ENCODE measurements around the gene HPCAL4. TPM values are rescaled to one million over a fixed set of nuclear protein-coding genes. Genes with fewer than 3 reads are reported as not detected.

Gene HPCAL4
- total RNA-seq, 1 donor from 2014 or later, result 0.39 TPM

- peaks cover 36% of the 10 kb centered on the region for H3K27me3 Mint-ChIP-seq (ENCODE audit: low read depth)
- intact Hi-C loops (cut with micrococcal nuclease), result no loop called here
Measured at GRCh38 chr1:39637361-39637760, 53.9 kb downstream of the HPCAL4 start.

GRCh38 chr1:39635871-39636210, 55.4 kb downstream of the HPCAL4 start:
- H3K36me3 Mint-ChIP-seq (ENCODE audit: low read depth), result no peaks in the 10 kb centered on the region
- no peaks in the 10 kb centered on the region for H3K9me3 Mint-ChIP-seq
- H3K4me1 Mint-ChIP-seq (ENCODE audit: low read depth), result peaks cover 18% of the 10 kb centered on the region
- intact Hi-C loops (cut with micrococcal nuclease), result no loop called here
- H3K27me3 Mint-ChIP-seq (ENCODE audit: low read depth), result peaks cover 32% of the 10 kb centered on the region
- no peak overlapping the region for H3K4me3 Mint-ChIP-seq (ENCODE audit: low read depth)
- H3K27ac Mint-ChIP-seq, result no peak overlapping the region
- DNase-seq (ENCODE audit: low spot score), result no peak

More at GRCh38 chr1:39637361-39637760, 53.9 kb downstream of the HPCAL4 start:
- no peak for DNase-seq (ENCODE audit: low spot score)
- Mint-ChIP-seq H3K36me3 (ENCODE audit: low read depth) (no peaks in the 10 kb centered on the region), H3K4me1 (ENCODE audit: low read depth) (peaks cover 5% of the 10 kb centered on the region), H3K27ac (no peak overlapping the region), H3K9me3 (no peaks in the 10 kb centered on the region), H3K4me3 (ENCODE audit: low read depth) (no peak overlapping the region)

GRCh38 chr1:39635205-39635870, 55.9 kb downstream of the HPCAL4 start:
- intact Hi-C loops (cut with micrococcal nuclease), result no loop called here
- H3K36me3 Mint-ChIP-seq (ENCODE audit: low read depth), result no peaks in the 10 kb centered on the region
- H3K4me1 Mint-ChIP-seq (ENCODE audit: low read depth), result peaks cover 23% of the 10 kb centered on the region
- H3K27me3 Mint-ChIP-seq (ENCODE audit: low read depth), result peaks cover 28% of the 10 kb centered on the region
- no peak overlapping the region for H3K27ac Mint-ChIP-seq
- H3K9me3 Mint-ChIP-seq, result no peaks in the 10 kb centered on the region
- no peak overlapping the region for H3K4me3 Mint-ChIP-seq (ENCODE audit: low read depth)
- DNase-seq (ENCODE audit: low spot score), result no peak

GRCh38 chr1:39633422-39633821, 57.8 kb downstream of the HPCAL4 start:
- DNase-seq (ENCODE audit: low spot score), result no peak
- H3K9me3 Mint-ChIP-seq, result no peaks in the 10 kb centered on the region
- peaks cover 28% of the 10 kb centered on the region for H3K4me1 Mint-ChIP-seq (ENCODE audit: low read depth)
- intact Hi-C loops (cut with micrococcal nuclease), result no loop called here
- H3K27me3 Mint-ChIP-seq (ENCODE audit: low read depth), result peaks cover 25% of the 10 kb centered on the region
- no peak overlapping the region for H3K4me3 Mint-ChIP-seq (ENCODE audit: low read depth)
- H3K36me3 Mint-ChIP-seq (ENCODE audit: low read depth), result no peaks in the 10 kb centered on the region
- peak overlapping the region; percentile 2 for H3K27ac Mint-ChIP-seq

- peaks cover 28% of the 10 kb centered on the region for H3K4me1 Mint-ChIP-seq (ENCODE audit: low read depth)
- peaks cover 21% of the 10 kb centered on the region for H3K27me3 Mint-ChIP-seq (ENCODE audit: low read depth)
- H3K9me3 Mint-ChIP-seq, result no peaks in the 10 kb centered on the region
- H3K36me3 Mint-ChIP-seq (ENCODE audit: low read depth), result no peaks in the 10 kb centered on the region
- H3K4me3 Mint-ChIP-seq (ENCODE audit: low read depth), result no peak overlapping the region
- no peak overlapping the region for H3K27ac Mint-ChIP-seq
- intact Hi-C loops (cut with micrococcal nuclease), result no loop called here
- DNase-seq (ENCODE audit: low spot score), result no peak
Measured at GRCh38 chr1:39632682-39633417, 58.4 kb downstream of the HPCAL4 start.

GRCh38 chr1:39632323-39632681, 58.9 kb downstream of the HPCAL4 start:
- no peak overlapping the region for H3K4me3 Mint-ChIP-seq (ENCODE audit: low read depth)

GRCh38 chr1:39631361-39632322, 59.6 kb downstream of the HPCAL4 start:
- Mint-ChIP-seq H3K27me3 (ENCODE audit: low read depth) (peaks cover 13% of the 10 kb centered on the region), H3K4me3 (ENCODE audit: low read depth) (no peak overlapping the region), H3K36me3 (ENCODE audit: low read depth) (no peaks in the 10 kb centered on the region), H3K4me1 (ENCODE audit: low read depth) (peaks cover 28% of the 10 kb centered on the region), H3K27ac (peak overlapping the region; percentile 82), H3K9me3 (no peaks in the 10 kb centered on the region)
- no peak for DNase-seq (ENCODE audit: low spot score)
- intact Hi-C loops (cut with micrococcal nuclease), result loop anchor here (2.0 kb wide), 1 partner anchor 35 kb away; no protein-coding TSS in a partner anchor

More at GRCh38 chr1:39632323-39632681, 58.9 kb downstream of the HPCAL4 start:
- intact Hi-C loops (cut with micrococcal nuclease), result no loop called here
- H3K27ac Mint-ChIP-seq, result no peak overlapping the region
- H3K4me1 Mint-ChIP-seq (ENCODE audit: low read depth), result peaks cover 28% of the 10 kb centered on the region
- no peak for DNase-seq (ENCODE audit: low spot score)
- H3K9me3 Mint-ChIP-seq, result no peaks in the 10 kb centered on the region
- peaks cover 15% of the 10 kb centered on the region for H3K27me3 Mint-ChIP-seq (ENCODE audit: low read depth)
- no peaks in the 10 kb centered on the region for H3K36me3 Mint-ChIP-seq (ENCODE audit: low read depth)

- H3K27me3 Mint-ChIP-seq (ENCODE audit: low read depth), result no peaks in the 10 kb centered on the region
- H3K4me1 Mint-ChIP-seq (ENCODE audit: low read depth), result peaks cover 28% of the 10 kb centered on the region
- H3K36me3 Mint-ChIP-seq (ENCODE audit: low read depth), result no peaks in the 10 kb centered on the region
- intact Hi-C loops (cut with micrococcal nuclease), result no loop called here
- H3K9me3 Mint-ChIP-seq, result no peaks in the 10 kb centered on the region
- DNase-seq (ENCODE audit: low spot score), result no peak
- no peak overlapping the region for H3K27ac Mint-ChIP-seq
- H3K4me3 Mint-ChIP-seq (ENCODE audit: low read depth), result no peak overlapping the region
Measured at GRCh38 chr1:39628807-39629350, 62.4 kb downstream of the HPCAL4 start.

Other genes starting within 250 kb of the HPCAL4 start
- gene BMP8A, start 199.8 kb downstream of the HPCAL4 start, total RNA-seq, result 0.11 TPM in 1 of 2 replicates, not detected in the other
- 369 and 375 TPM in 2 replicates for gene PABPC4, start 114.6 kb downstream of the HPCAL4 start, total RNA-seq
- gene HEYL, start 51.8 kb downstream of the HPCAL4 start, total RNA-seq, result 0.73 and 0.74 TPM in 2 replicates
- gene NT5C1A, start 19.3 kb downstream of the HPCAL4 start, total RNA-seq, result 0.74 and 1.2 TPM in 2 replicates
- 63.0 and 67.6 TPM in 2 replicates for gene PPIE, start 47.4 kb upstream of the HPCAL4 start, total RNA-seq
- 5.5 and 5.6 TPM in 2 replicates for gene OXCT2, start 79.9 kb upstream of the HPCAL4 start, total RNA-seq
- 1.8 and 1.9 TPM in 2 replicates for gene BMP8B, start 97.4 kb upstream of the HPCAL4 start, total RNA-seq
- 22.8 and 26.2 TPM in 2 replicates for gene TRIT1, start 192.1 kb upstream of the HPCAL4 start, total RNA-seq
- gene MYCL, start 210.5 kb upstream of the HPCAL4 start, total RNA-seq, result 0.50 and 0.57 TPM in 2 replicates